Activated naive CD8-positive, alpha-beta T cell treated with anti-CD3 and anti-CD28 coated beads, Interleukin-2, amount 50 U/mL, for 16 hours (primary cell): ENCODE measurements around the gene AQR.

ENCODE experiments used
- DNase-seq: peaks from one replicate; pipeline ENCODE4 v3.0.0-alpha.2; 2020; ENCODE audit warnings: low read depth, low spot score

The AQR gene

GRCh38 chr15:34879107-34879506 lies 90.4 kb downstream of the AQR start:
- no peak for DNase-seq

GRCh38 chr15:34876640-34877039 lies 92.9 kb downstream of the AQR start:
- DNase-seq = no peak

- DNase-seq = no peak
These were observed 100.4 kb downstream of the AQR start for GRCh38 chr15:34869110-34869509.

GRCh38 chr15:34865531-34865930 lies 104.0 kb downstream of the AQR start:
- DNase-seq = no peak

- no peak for DNase-seq
These were observed 108.3 kb downstream of the AQR start for GRCh38 chr15:34861214-34861613.

- no peak for DNase-seq
These were observed 113.6 kb downstream of the AQR start for GRCh38 chr15:34855893-34856292.

- DNase-seq = no peak
These were observed 114.1 kb downstream of the AQR start for GRCh38 chr15:34855413-34855812.

GRCh38 chr15:34854232-34854631 lies 115.3 kb downstream of the AQR start:
- DNase-seq = no peak

- no peak for DNase-seq
These were observed 116.4 kb downstream of the AQR start for GRCh38 chr15:34853001-34853758.

GRCh38 chr15:34851751-34852150 lies 117.8 kb downstream of the AQR start:
- DNase-seq = no peak

GRCh38 chr15:34851007-34851406 lies 118.5 kb downstream of the AQR start:
- DNase-seq = no peak

- DNase-seq = no peak
These were observed 119.4 kb downstream of the AQR start for GRCh38 chr15:34850121-34850520.

GRCh38 chr15:34849364-34849959 lies 120.1 kb downstream of the AQR start:
- DNase-seq = no peak

- no peak for DNase-seq
These were observed 121.9 kb downstream of the AQR start for GRCh38 chr15:34847598-34847997.

GRCh38 chr15:34841262-34841725 lies 128.2 kb downstream of the AQR start:
- no peak for DNase-seq

GRCh38 chr15:34838282-34838681 lies 131.3 kb downstream of the AQR start:
- DNase-seq = no peak

- DNase-seq = no peak
These were observed 132.1 kb downstream of the AQR start for GRCh38 chr15:34837246-34838016.

GRCh38 chr15:34828145-34828911 lies 141.2 kb downstream of the AQR start:
- no peak for DNase-seq

GRCh38 chr15:34821831-34822230 lies 147.7 kb downstream of the AQR start:
- DNase-seq = no peak

GRCh38 chr15:34820110-34820509 lies 149.4 kb downstream of the AQR start:
- no peak for DNase-seq

- no peak for DNase-seq
These were observed 151.0 kb downstream of the AQR start for GRCh38 chr15:34818526-34818925.

- DNase-seq = no peak
These were observed 153.7 kb downstream of the AQR start for GRCh38 chr15:34815836-34816235.
